K562 (cell line): Measurements from ENCODE around the gene GANAB. TPM values are rescaled to one million over a fixed set of nuclear protein-coding genes. Genes with fewer than 3 reads are reported as not detected.

Experiments
- ATAC-seq: fragments of 200-7000 bp; cut with Tn5 transposase; 3 replicates; pipeline ENCODE4 v1.9.1; 2020; ENCODE audit warnings: moderate library complexity
- BruUV-seq: library from RNA; stranded (reverse); fragments of 400-500 nt; replicated peaks from 2 replicates; lab custom pipeline; 2021; lab: Mats Ljungman, UMichigan
- CTCF ChIA-PET: fragments of 300-600 bp; formaldehyde crosslinking; extraction: SDS; loops from one replicate; lab custom pipeline; 2021; ENCODE audit warnings: low intra/inter-chr PET ratio; lab: Yijun Ruan, JAX
- POLR2A ChIA-PET: fragments of 300-600, 350-650 bp; sonication (Branson Sonifier 250); formaldehyde crosslinking; extraction: SDS; loops from one replicate; lab custom pipeline; 2021; ENCODE audit warnings: antibody characterized with exemption, inconsistent platforms; lab: Yijun Ruan, JAX
- DNase-seq, 4 experiments: peaks; one replicate each; pipeline versions ENCODE4 v3.0.0 to v3.0.0-alpha.2; 2011 to 2018; ENCODE audit warnings: low spot score in 3 of 4, mixed read lengths in 3 of 4; ENCODE audit errors: extremely low read depth in 1 of 4
- FAIRE-seq: peaks from 2 replicates; lab custom pipeline; 2011; peaks lifted over from hg19 to GRCh38; lab: Jason Lieb, UNC
- H2AFZ ChIP-seq: 2 replicates; pipeline ENCODE4 v1.6.0; 2011; ENCODE audit warnings: low read depth, low read length, control low read depth, inconsistent platforms
- H3K27ac ChIP-seq: fragments of 200-600 bp; 3 replicates; pipeline ENCODE4 v1.8.0; 2011; ENCODE audit warnings: low read depth, mild to moderate bottlenecking, control low read depth, inconsistent platforms, low read length, moderate library complexity, mixed read lengths; ENCODE audit errors: extremely low read depth
- H3K27me3 ChIP-seq, 2 experiments: fragments of 300-600 bp in 1 of 2; 2 replicates in 1 of 2; 3 replicates in 1 of 2; pipeline versions ENCODE4 v1.6.0 to v1.8.0; 2011; ENCODE audit warnings: inconsistent platforms in 2 of 2, low read length in 2 of 2, mild to moderate bottlenecking in 1 of 2, mixed read lengths in 1 of 2, moderate library complexity in 1 of 2; ENCODE audit not compliant: control insufficient read depth in 2 of 2, insufficient read depth in 2 of 2
- H3K36me3 ChIP-seq: fragments of 300-600 bp; 3 replicates; pipeline ENCODE4 v1.8.0; 2011; ENCODE audit warnings: mild to moderate bottlenecking, low read length, inconsistent platforms; ENCODE audit not compliant: control insufficient read depth, insufficient read depth
- H3K4me1 ChIP-seq, 2 experiments: fragments of 200-600 bp in 1 of 2; replicated peaks in 1 of 2; 2 replicates in 1 of 2; 3 replicates in 1 of 2; pipeline versions ENCODE4 v1.5.1 to v1.8.0; 2011; ENCODE audit warnings: inconsistent platforms in 2 of 2, low read length in 2 of 2, mild to moderate bottlenecking in 1 of 2, mixed read lengths in 1 of 2, moderate library complexity in 1 of 2; ENCODE audit not compliant: control insufficient read depth in 2 of 2, insufficient read depth in 2 of 2
- H3K4me2 ChIP-seq: 2 replicates; pipeline ENCODE4 v1.6.1; 2011; ENCODE audit warnings: low read length, control low read depth, inconsistent platforms, mixed read lengths; ENCODE audit not compliant: insufficient read depth
- H3K4me3 ChIP-seq: fragments of 200-600 bp; sonication (generic), shearing (Covaris generic); 2 replicates; pipeline ENCODE4 v1.5.1; 2016; ENCODE audit warnings: control low read depth, inconsistent platforms
- H3K79me2 ChIP-seq: fragments of 200-600 bp; 3 replicates; pipeline ENCODE4 v1.8.0; 2011; ENCODE audit warnings: low read length, inconsistent platforms; ENCODE audit not compliant: control insufficient read depth, insufficient read depth
- H3K9ac ChIP-seq, 2 experiments: 2 replicates each; pipeline versions ENCODE4 v1.6.0 to v1.6.1; 2011; ENCODE audit warnings: low read depth in 2 of 2, low read length in 2 of 2, control low read depth in 1 of 2, inconsistent platforms in 1 of 2, mild to moderate bottlenecking in 1 of 2, mixed read lengths in 1 of 2; ENCODE audit not compliant: insufficient read depth in 1 of 2
- H3K9me1 ChIP-seq: one replicate; pipeline ENCODE4 v1.6.0; 2011; ENCODE audit warnings: inconsistent platforms, mild to moderate bottlenecking, low read length, moderate library complexity; ENCODE audit not compliant: control insufficient read depth, insufficient read depth
- H3K9me3 ChIP-seq: replicated peaks from 2 replicates; pipeline ENCODE4 v1.5.1; 2011; ENCODE audit warnings: low read depth, low read length, inconsistent platforms; ENCODE audit not compliant: control insufficient read depth, insufficient read depth
- H4K20me1 ChIP-seq: replicated peaks from 2 replicates; pipeline ENCODE4 v1.6.1; 2011; ENCODE audit warnings: low read length, inconsistent platforms, mixed read lengths; ENCODE audit not compliant: control insufficient read depth, insufficient read depth
- DEAF1 ChIP-seq: fragments of 450-650 bp; formaldehyde crosslinking; IDR thresholded peaks from 2 replicates; pipeline ENCODE4 v1.4.0; 2020; ENCODE audit warnings: mild to moderate bottlenecking, moderate library complexity
- FOXK2 ChIP-seq, 2 experiments: fragments of 450-650 bp; IDR thresholded peaks in 1 of 2; conservative IDR thresholded peaks in 1 of 2; 2 replicates each; pipeline ENCODE4 v1.6.1; 2016; ENCODE audit warnings: low read depth in 2 of 2, mild to moderate bottlenecking in 1 of 2
- GTF2E2 ChIP-seq: fragments of 200-800 bp; sonication (Bioruptor generic); IDR thresholded peaks from 2 replicates; pipeline ENCODE4 v1.6.1; 2016; ENCODE audit warnings: missing genetic modification characterization, missing compliant biosample characterization
- MAZ ChIP-seq, 2 experiments: fragments of 450-650 bp in 1 of 2; sonication (generic) in 1 of 2; formaldehyde crosslinking; IDR thresholded peaks in 1 of 2; conservative IDR thresholded peaks in 1 of 2; 2 replicates each; pipeline versions ENCODE4 v1.4.0 to v1.5.0; 2020; ENCODE audit warnings: mild to moderate bottlenecking in 1 of 2, missing genetic modification reagents in 1 of 2
- MTA3 ChIP-seq: fragments of 450-650 bp; formaldehyde crosslinking; IDR thresholded peaks from 2 replicates; pipeline ENCODE4 v1.6.1; 2017; ENCODE audit warnings: mild to moderate bottlenecking, borderline replicate concordance
- ZBTB5 ChIP-seq: fragments of 450-650 bp; IDR thresholded peaks from 2 replicates; pipeline ENCODE4 v1.6.1; 2017; ENCODE audit warnings: antibody characterized with exemption
- ZNF232 ChIP-seq: sonication (generic); formaldehyde crosslinking; IDR thresholded peaks from 2 replicates; pipeline ENCODE4 v1.8.0; 2022; ENCODE audit warnings: mild to moderate bottlenecking, missing genetic modification reagents
- WGBS: fragments of 100-300 bp; shearing (Covaris generic); methylation state at CpG from one replicate; pipeline ENCODE4 v1.1.6; 2016; ENCODE audit warnings: low coverage, mixed read lengths; ENCODE audit not compliant: insufficient coverage; ENCODE audit errors: missing lambda C conversion rate; 5-methylcytosine and 5-hydroxymethylcytosine counted together
- in situ Hi-C: fragments of 300-500 bp; cut with MboI; formaldehyde crosslinking; loops from 4 replicates; pipeline ENCODE4 v1.15.0; 2018; ENCODE audit warnings: inconsistent platforms, mixed read lengths
- intact Hi-C: fragments of 100-400 bp; cut with micrococcal nuclease; formaldehyde crosslinking; loops from 2 replicates; pipeline ENCODE4 v1.14.2; 2022
- polyA plus RNA-seq, 8 experiments: library from polyadenylated mRNA; depleted of rRNA in 4 of 8; stranded (reverse) in 5 of 8; unstranded in 3 of 8; fragments of >200 nt; fragmentation: Nextera tagmentation in 2 of 8; fragmentation: Illumina TruSeq in 1 of 8; extraction: Ambion mirVana in 2 of 8; extraction: Trizol in 1 of 8; gene quantifications; 2 replicates each; pipeline versions ENCODE4 v1.2.1 to v1.2.3, GENCODE V29; 2011 to 2014; ENCODE audit warnings: inconsistent platforms in 1 of 8, missing spikeins in 1 of 8
- total RNA-seq, 7 experiments: library from RNA; depleted of rRNA in 6 of 7; stranded (reverse); fragments of >200 nt in 6 of 7; fragmentation: Illumina TruSeq in 2 of 7; extraction: Trizol in 2 of 7; gene quantifications; 2 replicates each; pipeline versions ENCODE4 v1.2.1 to v1.2.3, GENCODE V29; 2011 to 2021; ENCODE audit warnings: low replicate concordance in 1 of 7

Gene GANAB
- total and polyA plus RNA-seq, 9 of the 15 experiments (the other 6 are each of a cell fraction or from before 2014, with no cell fraction given) = 6.5 to 284 (median 161) TPM

GRCh38 chr11:62592989-62593421, 53.4 kb downstream of the GANAB start:
- TF ChIP-seq GTF2E2 = no peak
- TF ChIP-seq DEAF1 (CRISPR knock-in tag) = no peak
- TF ChIP-seq MAZ (CRISPR knock-in tag; conservative IDR thresholded peaks at IDR 0.05 in 1 of 2, IDR thresholded peaks at IDR 0.05 in 1 of 2) = 0 out of 4 replicates have a peak, but pooled peaks of 1 of the 2 experiments have one; percentile 7
- no peak for TF ChIP-seq ZNF232
- TF ChIP-seq ZBTB5 = no peak
- no peak for TF ChIP-seq MTA3
- TF ChIP-seq FOXK2 (conservative IDR thresholded peaks at IDR 0.05 in 1 of 2, IDR thresholded peaks at IDR 0.05 in 1 of 2; ENCODE audit: low read depth in 2 of 2) = no peak
- Histone ChIP-seq H3K9ac (peak overlapping the region; percentile 86 to 92; a peak in 3 of 4 replicates), H3K9me1 (no peaks in the 10 kb centered on the region), H3K9me3 (no peaks in the 10 kb centered on the region), H3K4me1 (peaks cover 24 to 25% of the 10 kb centered on the region in 2 experiments), H3K27ac (peak overlapping the region; percentile 90), H4K20me1 (no peaks in the 10 kb centered on the region), H2AFZ (no peak overlapping the region), H3K4me2 (peak overlapping the region; percentile 98), H3K79me2 (peaks cover 52% of the 10 kb centered on the region), H3K4me3 (no peak overlapping the region), H3K27me3 (no peaks in the 10 kb centered on the region), H3K36me3 (peaks cover 71% of the 10 kb centered on the region)
- no peak for DNase-seq
- no peak for ATAC-seq
- 44% methylated on average over 8 of the region's 8 CpGs for WGBS
- BruUV-seq = no TSS peak
- ChIA-PET POLR2A (interaction anchor here (0.6 to 2.9 kb wide), 8 partner anchors 8 to 114 kb away, joined by 3 to 45 read pairs (median 3); partner anchors contain the start of genes BSCL2, C11orf98, CSKMT and GNG3), CTCF (interaction anchor here (0.8 kb wide), 1 partner anchor 19 kb away, joined by 3 read pairs; the partner anchor contains the start of gene EML3)
- intact Hi-C loops = loop anchor here (2.0 to 10.0 kb wide), 5 partner anchors 99 to 292 kb away; partner anchors contain the start of genes HNRNPUL2, SLC3A2 and TTC9C
- in situ Hi-C loops = no loop called here
- FAIRE-seq = no peak
